Left ventricle myocardium inferior (tissue), 1 donor: ENCODE measurements around the gene ANKS6. TPM values are rescaled to one million over a fixed set of nuclear protein-coding genes. Genes with fewer than 3 reads are reported as not detected.

Source experiments
- DNase-seq: peaks from one replicate; pipeline ENCODE4 v3.0.0-alpha.2; 2020
- H3K27ac ChIP-seq: fragments of 200-600 bp; replicated peaks from 2 replicates; pipeline ENCODE4 v1.8.0; 2021
- H3K27me3 ChIP-seq: fragments of 200-600 bp; 2 replicates; pipeline ENCODE4 v1.8.0; 2021; ENCODE audit warnings: low read depth
- H3K36me3 ChIP-seq: fragments of 200-600 bp; 2 replicates; pipeline ENCODE4 v1.8.0; 2021
- H3K4me1 ChIP-seq: fragments of 200-600 bp; 2 replicates; pipeline ENCODE4 v1.8.0; 2021
- H3K4me3 ChIP-seq: fragments of 200-600 bp; 2 replicates; pipeline ENCODE4 v1.8.0; 2021; ENCODE audit warnings: mild to moderate bottlenecking, moderate library complexity
- H3K9me3 ChIP-seq: fragments of 200-600 bp; replicated peaks from 2 replicates; pipeline ENCODE4 v1.8.0; 2021
- intact Hi-C: fragments of 100-400 bp; cut with micrococcal nuclease; formaldehyde crosslinking; loops from one replicate; pipeline ENCODE4 v1.11.0; 2022
- total RNA-seq: library from RNA; stranded (reverse); fragmentation: NEBNext Ultra II Directional; extraction: Animal tissue kit (Norgen Biotek cat#: 25700); gene quantifications from one replicate; pipeline ENCODE4 v1.2.1, GENCODE V29; 2021
- TF ChIP-seq, protein P1 (sequence below): fragments of 200-600 bp; IDR thresholded peaks from 2 replicates; pipeline ENCODE4 v1.8.0; 2021; ENCODE audit warnings: antibody characterized with exemption, mild to moderate bottlenecking, borderline replicate concordance
- donor health status: DM: no; HTN: yes; CAD: no; lungs with severe emphysema.

The ANKS6 gene
- total RNA-seq, 1 donor from 2014 or later = 4.8 TPM

DNA sequence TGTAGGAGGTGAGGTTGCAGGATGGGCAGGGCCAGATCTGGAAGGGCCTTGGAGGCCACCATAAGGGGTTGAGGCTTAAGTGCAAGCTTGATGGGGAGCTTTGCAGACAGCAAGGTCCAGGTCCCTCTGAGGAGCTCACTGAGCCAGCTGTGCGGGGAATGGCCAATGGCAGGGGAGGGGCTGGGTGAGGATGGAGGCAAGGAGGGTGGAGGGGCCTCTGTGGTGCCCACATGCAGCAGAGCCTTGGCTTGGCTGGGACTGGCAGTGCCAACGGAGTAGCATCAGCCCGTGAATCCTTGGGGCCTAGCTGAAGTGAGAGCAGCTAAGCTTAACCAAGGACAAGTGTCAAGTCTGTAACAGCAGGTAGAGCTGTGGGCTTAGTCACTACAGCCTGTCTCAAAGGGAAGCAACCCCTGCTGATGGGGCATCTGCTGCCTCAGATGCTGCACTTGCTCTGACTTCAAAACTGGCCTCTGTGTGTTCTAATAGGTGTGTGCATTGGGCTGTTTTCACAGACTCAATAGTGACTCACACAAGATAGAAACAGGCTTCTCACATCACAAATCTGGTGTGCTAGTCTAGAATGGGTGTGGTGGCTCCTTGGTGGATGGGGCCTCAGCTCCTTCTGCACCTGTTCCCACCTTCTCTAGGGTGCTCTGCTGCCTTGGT is 27.4 kb upstream of the ANKS6 start:
- no peaks in the 10 kb centered on the region for H3K27me3 ChIP-seq
- H3K4me3 ChIP-seq = no peak overlapping the region
- peaks cover 10% of the 10 kb centered on the region for H3K9me3 ChIP-seq
- intact Hi-C loops = no loop called here
- no peaks in the 10 kb centered on the region for H3K4me1 ChIP-seq
- DNase-seq = no peak
- TF ChIP-seq, protein P1, sequence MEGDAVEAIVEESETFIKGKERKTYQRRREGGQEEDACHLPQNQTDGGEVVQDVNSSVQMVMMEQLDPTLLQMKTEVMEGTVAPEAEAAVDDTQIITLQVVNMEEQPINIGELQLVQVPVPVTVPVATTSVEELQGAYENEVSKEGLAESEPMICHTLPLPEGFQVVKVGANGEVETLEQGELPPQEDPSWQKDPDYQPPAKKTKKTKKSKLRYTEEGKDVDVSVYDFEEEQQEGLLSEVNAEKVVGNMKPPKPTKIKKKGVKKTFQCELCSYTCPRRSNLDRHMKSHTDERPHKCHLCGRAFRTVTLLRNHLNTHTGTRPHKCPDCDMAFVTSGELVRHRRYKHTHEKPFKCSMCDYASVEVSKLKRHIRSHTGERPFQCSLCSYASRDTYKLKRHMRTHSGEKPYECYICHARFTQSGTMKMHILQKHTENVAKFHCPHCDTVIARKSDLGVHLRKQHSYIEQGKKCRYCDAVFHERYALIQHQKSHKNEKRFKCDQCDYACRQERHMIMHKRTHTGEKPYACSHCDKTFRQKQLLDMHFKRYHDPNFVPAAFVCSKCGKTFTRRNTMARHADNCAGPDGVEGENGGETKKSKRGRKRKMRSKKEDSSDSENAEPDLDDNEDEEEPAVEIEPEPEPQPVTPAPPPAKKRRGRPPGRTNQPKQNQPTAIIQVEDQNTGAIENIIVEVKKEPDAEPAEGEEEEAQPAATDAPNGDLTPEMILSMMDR = no peak
- no peak overlapping the region for H3K27ac ChIP-seq
- no peaks in the 10 kb centered on the region for H3K36me3 ChIP-seq

DNA sequence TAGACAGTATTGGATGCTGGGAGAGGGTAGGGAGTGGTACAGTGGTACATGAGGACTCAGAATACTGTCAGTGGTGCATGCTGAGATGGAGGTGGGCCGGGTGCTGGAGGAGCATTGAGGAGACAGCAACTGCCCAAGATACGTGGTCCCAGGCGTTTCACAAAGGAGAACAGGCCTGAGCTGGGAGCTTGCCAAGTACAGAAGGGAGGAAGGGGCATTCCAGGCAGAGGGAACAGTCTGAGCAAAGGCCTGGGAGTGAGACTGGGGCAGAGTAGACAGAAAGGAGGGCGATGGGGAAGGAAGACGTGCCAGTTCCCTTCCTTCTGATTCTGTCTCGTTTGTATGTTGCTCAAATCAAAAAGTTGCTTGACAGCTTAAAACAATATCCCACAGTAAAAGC is 26.3 kb upstream of the ANKS6 start:
- TF ChIP-seq, protein P1 = no peak
- DNase-seq = no peak

DNA sequence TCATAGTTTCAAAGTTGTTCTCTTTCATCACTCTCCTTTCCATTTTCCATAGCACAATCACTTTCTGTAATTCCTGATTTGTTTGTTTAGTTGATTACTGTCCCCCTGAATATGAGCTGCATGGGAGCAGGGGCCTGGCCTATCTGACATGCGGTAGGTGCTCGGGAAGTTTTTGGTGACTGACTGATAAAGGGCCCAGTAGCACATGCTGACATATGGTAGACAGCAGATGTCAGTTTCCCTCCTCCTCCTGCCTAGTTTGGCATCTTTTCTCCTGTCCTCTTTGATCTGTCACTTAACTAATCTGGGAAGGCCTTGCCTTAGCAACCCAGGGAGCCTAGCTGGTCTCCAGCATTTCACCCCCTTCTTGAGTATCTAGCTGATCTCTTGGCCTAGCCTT is 25.5 kb upstream of the ANKS6 start:
- no peak for DNase-seq
- intact Hi-C loops = no loop called here
- TF ChIP-seq, protein P1 = no peak
- Histone ChIP-seq H3K4me1 (no peaks in the 10 kb centered on the region), H3K27ac (no peak overlapping the region), H3K4me3 (no peak overlapping the region), H3K27me3 (peaks cover 4% of the 10 kb centered on the region), H3K36me3 (no peaks in the 10 kb centered on the region), H3K9me3 (peaks cover 12% of the 10 kb centered on the region)

More for the DNA sequence above, 26.3 kb upstream of the ANKS6 start:
- no peak overlapping the region for H3K27ac ChIP-seq
- H3K4me3 ChIP-seq = no peak overlapping the region
- peaks cover 12% of the 10 kb centered on the region for H3K9me3 ChIP-seq
- H3K36me3 ChIP-seq = no peaks in the 10 kb centered on the region
- intact Hi-C loops = no loop called here
- H3K4me1 ChIP-seq = no peaks in the 10 kb centered on the region
- H3K27me3 ChIP-seq = peaks cover 4% of the 10 kb centered on the region

DNA sequence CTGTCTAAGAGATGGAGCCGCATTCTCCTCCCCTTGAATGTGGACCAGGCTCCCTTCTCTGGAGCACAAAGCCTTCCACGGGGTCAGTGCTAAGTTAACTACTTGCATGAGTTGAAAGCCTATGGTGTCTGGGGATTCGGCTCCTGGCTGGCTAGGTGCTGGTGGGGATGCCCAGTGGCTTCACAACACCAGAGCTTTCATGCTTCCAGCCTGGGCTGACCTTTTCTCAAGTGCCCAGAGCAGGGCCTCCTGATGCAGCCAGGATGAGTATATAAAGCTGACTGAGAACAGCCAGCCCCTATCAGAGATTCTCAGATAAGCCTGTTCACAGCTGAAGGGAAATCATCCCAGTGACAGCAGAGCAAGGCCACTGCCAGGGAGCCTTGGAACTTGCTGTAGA is 22.9 kb upstream of the ANKS6 start:
- intact Hi-C loops = no loop called here
- TF ChIP-seq, protein P1 = no peak

DNA sequence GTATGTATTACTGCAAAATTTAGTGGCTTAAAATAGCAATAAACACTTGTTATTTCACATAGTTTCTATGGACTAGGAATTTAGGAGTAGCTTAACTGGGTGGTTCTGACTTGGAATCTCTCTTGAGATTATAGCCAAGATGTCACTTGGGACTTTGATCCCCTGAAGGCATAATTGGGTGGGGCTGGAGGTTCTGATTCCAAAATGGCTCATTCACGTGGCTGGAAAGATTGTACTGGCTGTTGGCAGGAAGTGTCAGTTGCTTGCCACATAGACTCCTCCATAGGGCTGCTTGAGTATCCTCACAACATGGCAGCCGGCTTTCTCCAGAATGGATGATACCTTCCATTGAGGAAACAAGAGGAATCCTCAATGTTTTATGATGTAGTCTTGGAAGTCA is 22.4 kb upstream of the ANKS6 start:
- H3K27ac ChIP-seq = no peak overlapping the region
- peaks cover 4% of the 10 kb centered on the region for H3K27me3 ChIP-seq
- peaks cover 7% of the 10 kb centered on the region for H3K9me3 ChIP-seq
- TF ChIP-seq, protein P1 = no peak
- H3K4me1 ChIP-seq = no peaks in the 10 kb centered on the region
- H3K36me3 ChIP-seq = no peaks in the 10 kb centered on the region
- H3K4me3 ChIP-seq = no peak overlapping the region
- intact Hi-C loops = no loop called here
- no peak for DNase-seq

More for the DNA sequence above, 22.9 kb upstream of the ANKS6 start:
- no peak for DNase-seq
- peaks cover 10% of the 10 kb centered on the region for H3K9me3 ChIP-seq
- H3K4me3 ChIP-seq = no peak overlapping the region
- H3K4me1 ChIP-seq = no peaks in the 10 kb centered on the region
- no peak overlapping the region for H3K27ac ChIP-seq
- peaks cover 4% of the 10 kb centered on the region for H3K27me3 ChIP-seq
- no peaks in the 10 kb centered on the region for H3K36me3 ChIP-seq
